ENCODE results near the gene CBARP.

Gene CBARP

GRCh38 chr19:1261538-1261797 is 23.7 kb upstream of the CBARP start:
- DNase-seq (ENCODE audit: extremely low read depth, low read depth): no peak
- TF ChIP-seq CTCF (IDR thresholded peaks at IDR 0.05; ENCODE audit: low read depth, low read length): peak; percentile 3

GRCh38 chr19:1260749-1261537 is 23.1 kb upstream of the CBARP start:
- TF ChIP-seq CTCF (IDR thresholded peaks at IDR 0.05; ENCODE audit: low read depth, low read length): no peak
- DNase-seq (ENCODE audit: extremely low read depth, low read depth): peak; percentile 95

- no peak for DNase-seq (ENCODE audit: extremely low read depth, low read depth)
- no peak for TF ChIP-seq CTCF (IDR thresholded peaks at IDR 0.05; ENCODE audit: low read depth, low read length)
These were observed 22.3 kb upstream of the CBARP start for GRCh38 chr19:1259876-1260748.

- DNase-seq (ENCODE audit: extremely low read depth, low read depth): no peak
These were observed 21.5 kb upstream of the CBARP start for GRCh38 chr19:1259206-1259875.

GRCh38 chr19:1258707-1259205 is 21.0 kb upstream of the CBARP start:
- TF ChIP-seq CTCF (IDR thresholded peaks at IDR 0.05; ENCODE audit: low read depth, low read length): no peak
- no peak for DNase-seq (ENCODE audit: extremely low read depth, low read depth)

More at GRCh38 chr19:1259206-1259875, 21.5 kb upstream of the CBARP start:
- TF ChIP-seq CTCF (IDR thresholded peaks at IDR 0.05; ENCODE audit: low read depth, low read length): no peak

GRCh38 chr19:1258163-1258492 is 20.3 kb upstream of the CBARP start:
- DNase-seq (ENCODE audit: extremely low read depth, low read depth): no peak
- no peak for TF ChIP-seq CTCF (IDR thresholded peaks at IDR 0.05; ENCODE audit: low read depth, low read length)
